Tibial nerve (tissue), 4 donors: ENCODE measurements around the gene HIPK2. TPM values are rescaled to one million over a fixed set of nuclear protein-coding genes. Genes with fewer than 3 reads are reported as not detected.

Source experiments
- DNase-seq, 2 donors: peaks; one replicate each; pipeline ENCODE4 v3.0.0-alpha.2; 2019; ENCODE audit warnings: low spot score in 2 of 2
- H3K27ac ChIP-seq, 4 donors: fragments of 200-600 bp; sonication (generic) in 3 of 4; one replicate each; pipeline ENCODE4 v1.5.1; 2017 to 2019; ENCODE audit warnings: mild to moderate bottlenecking in 1 of 4
- H3K27me3 ChIP-seq, 2 donors: fragments of 200-600 bp; sonication (generic) in 1 of 2; one replicate each; pipeline versions ENCODE4 v1.5.1 to v1.6.0; 2017 to 2019
- H3K36me3 ChIP-seq, 3 donors: fragments of 200-600 bp; sonication (generic); one replicate each; pipeline ENCODE4 v1.5.1; 2018 to 2019
- H3K4me1 ChIP-seq, 4 donors: fragments of 200-600 bp; sonication (generic) in 3 of 4; one replicate each; pipeline ENCODE4 v1.5.1; 2017 to 2019
- H3K4me3 ChIP-seq, 4 donors: fragments of 200-600 bp; sonication (generic) in 3 of 4; one replicate each; pipeline ENCODE4 v1.5.1; 2017 to 2019; ENCODE audit warnings: mild to moderate bottlenecking in 1 of 4, moderate library complexity in 1 of 4
- H3K9me3 ChIP-seq, 4 donors: fragments of 200-600 bp; sonication (generic) in 3 of 4; one replicate each; pipeline ENCODE4 v1.5.1; 2017 to 2019
- CTCF ChIP-seq, 5 experiments: fragments of 200-600 bp in 3 of 5; fragments of 450-650 bp in 2 of 5; sonication (generic) in 3 of 5; IDR thresholded peaks; one replicate each; pipeline ENCODE4 v1.5.1; 2016 to 2019; ENCODE audit warnings: antibody characterized with exemption in 5 of 5, mild to moderate bottlenecking in 3 of 5, moderate library complexity in 2 of 5
- EP300 ChIP-seq, 2 donors: sonication (generic); formaldehyde crosslinking; IDR thresholded peaks; one replicate each; pipeline ENCODE4 v1.6.1; 2017; ENCODE audit warnings: antibody characterized with exemption in 2 of 2, mild to moderate bottlenecking in 1 of 2
- POLR2A ChIP-seq, 2 donors: fragments of 450-650 bp; IDR thresholded peaks; one replicate each; pipeline ENCODE4 v1.6.1; 2017; ENCODE audit warnings: antibody characterized with exemption in 2 of 2, mild to moderate bottlenecking in 2 of 2, moderate library complexity in 2 of 2
- WGBS, 2 donors: methylation state at CpG; one replicate each; pipeline ENCODE4 v1.1.5; 2018; 5-methylcytosine and 5-hydroxymethylcytosine counted together
- total RNA-seq, 4 donors: library from RNA; depleted of rRNA; stranded (reverse); fragments of >200 nt; gene quantifications; one replicate each; pipeline ENCODE4 v1.1.0, GENCODE V29; 2016

Gene HIPK2
- total RNA-seq, 4 donors from 2014 or later: 24.9 to 41.1 (median 29.7) TPM

GRCh38 chr7:139650429-139651100, 127.2 kb downstream of the HIPK2 start:
- no peaks in the 10 kb centered on the region for H3K36me3 ChIP-seq
- no peaks in the 10 kb centered on the region for H3K9me3 ChIP-seq
- WGBS, 2 donors: 89 to 90% methylated on average over 12 of the region's 12 CpGs
- H3K4me1 ChIP-seq: peaks cover 0 to 54% (median 29%) of the 10 kb centered on the region in 4 donors
- no peak for DNase-seq
- H3K27ac ChIP-seq: peak overlapping the region in 1 of 4 donors; percentile 23
- H3K27me3 ChIP-seq: no peaks in the 10 kb centered on the region
- TF ChIP-seq CTCF (IDR thresholded peaks at IDR 0.05) (no peak), POLR2A (IDR thresholded peaks at IDR 0.05) (no peak), EP300 (IDR thresholded peaks at IDR 0.05) (no peak)
- no peak overlapping the region for H3K4me3 ChIP-seq

GRCh38 chr7:139648941-139649425, 128.8 kb downstream of the HIPK2 start:
- no peaks in the 10 kb centered on the region for H3K9me3 ChIP-seq
- peaks cover 0 to 49% (median 29%) of the 10 kb centered on the region in 4 donors for H3K4me1 ChIP-seq
- DNase-seq: no peak
- no peaks in the 10 kb centered on the region for H3K36me3 ChIP-seq
- no peak overlapping the region for H3K4me3 ChIP-seq
- 57 to 67% methylated on average over 14 of the region's 14 CpGs for WGBS, 2 donors
- peak in 1 of 2 donors; percentile 6 for TF ChIP-seq EP300 (IDR thresholded peaks at IDR 0.05)
- no peak for TF ChIP-seq CTCF (IDR thresholded peaks at IDR 0.05)
- no peaks in the 10 kb centered on the region for H3K27me3 ChIP-seq
- H3K27ac ChIP-seq: peak overlapping the region in 3 of 4 donors; percentile 47 to 58 (median 55)

- Histone ChIP-seq H3K4me3 (no peak overlapping the region), H3K27ac (peak overlapping the region in 3 of 4 donors; percentile 47 to 61 (median 58)), H3K4me1 (peaks cover 0 to 46% (median 29%) of the 10 kb centered on the region in 4 donors), H3K36me3 (no peaks in the 10 kb centered on the region), H3K27me3 (no peaks in the 10 kb centered on the region), H3K9me3 (no peaks in the 10 kb centered on the region)
- no peak for TF ChIP-seq CTCF (IDR thresholded peaks at IDR 0.05)
- no peak for TF ChIP-seq EP300 (IDR thresholded peaks at IDR 0.05)
- TF ChIP-seq POLR2A (IDR thresholded peaks at IDR 0.05): no peak
- DNase-seq: no peak
- whole genome bisulfite sequencing, 2 donors: 61 to 63% methylated on average over 20 of the region's 20 CpGs
Measured at GRCh38 chr7:139648391-139648861, 129.4 kb downstream of the HIPK2 start.

GRCh38 chr7:139647814-139648390, 129.9 kb downstream of the HIPK2 start:
- no peaks in the 10 kb centered on the region for H3K36me3 ChIP-seq

More at GRCh38 chr7:139647814-139648390, 129.9 kb downstream of the HIPK2 start:
- H3K4me3 ChIP-seq: no peak overlapping the region
- peak overlapping the region in 3 of 4 donors; percentile 47 to 61 (median 58) for H3K27ac ChIP-seq
- WGBS, 2 donors: 86 to 91% methylated on average over 2 of the region's 2 CpGs
- TF ChIP-seq POLR2A (IDR thresholded peaks at IDR 0.05) (no peak), EP300 (IDR thresholded peaks at IDR 0.05) (no peak), CTCF (IDR thresholded peaks at IDR 0.05) (no peak)
- no peaks in the 10 kb centered on the region for H3K9me3 ChIP-seq
- peaks cover 0 to 46% (median 26%) of the 10 kb centered on the region in 4 donors for H3K4me1 ChIP-seq
- H3K27me3 ChIP-seq: no peaks in the 10 kb centered on the region
- DNase-seq: no peak
